ENCODE data around the gene PITPNM3. TPM values are rescaled to one million over a fixed set of nuclear protein-coding genes. Genes with fewer than 3 reads are reported as not detected.
A peak's percentile ranks its signal among the peaks of the same experiment; 100 is the strongest.

Gene PITPNM3
- total and polyA plus RNA-seq, 10 donors = 5.4 to 215 (median 125) TPM

GRCh38 chr17:6461792-6462524 is 94.4 kb downstream of the PITPNM3 start:
- WGBS, 5 donors = 66 to 75% (median 72%) methylated on average over 10 of the region's 10 CpGs

GRCh38 chr17:6461246-6461645 is 95.1 kb downstream of the PITPNM3 start:
- H3K36me3 ChIP-seq = peaks cover 0 to 79% (median 17%) of the 10 kb centered on the region in 6 donors
- peak; percentile 60 for DNase-seq
- peaks cover 3 to 81% (median 33%) of the 10 kb centered on the region in 6 donors for H3K4me1 ChIP-seq
- intact Hi-C loops (cut with DNase I; ENCODE audit: low total_unique reads) = no loop called here
- 76 to 96% (median 90%) methylated on average over 2 to 14 of the region's 14 CpGs for WGBS, 5 donors
- TF ChIP-seq POLR2AphosphoS5 (IDR thresholded peaks at IDR 0.05) = peak in 2 of 3 donors; percentile 42 to 60
- no peak for TF ChIP-seq CTCF (IDR thresholded peaks at IDR 0.05 in 8 of 11, conservative IDR thresholded peaks at IDR 0.05 in 3 of 11)
- H3K27ac ChIP-seq = peak overlapping the region in 4 of 8 donors; percentile 14 to 46 (median 35)
- H3K27me3 ChIP-seq (replicated peaks in 1 of 7) = no peaks in the 10 kb centered on the region
- no peaks in the 10 kb centered on the region for H3K9me3 ChIP-seq
- H3K4me3 ChIP-seq = no peak overlapping the region

More at GRCh38 chr17:6461792-6462524, 94.4 kb downstream of the PITPNM3 start:
- DNase-seq = peak; percentile 24
- no peaks in the 10 kb centered on the region for H3K27me3 ChIP-seq (replicated peaks in 1 of 7)
- peak overlapping the region in 5 of 8 donors; percentile 20 to 53 (median 40) for H3K27ac ChIP-seq
- H3K36me3 ChIP-seq = peaks cover 0 to 85% (median 17%) of the 10 kb centered on the region in 6 donors
- intact Hi-C loops (cut with DNase I; ENCODE audit: low total_unique reads) = no loop called here
- peaks cover 3 to 74% (median 27%) of the 10 kb centered on the region in 6 donors for H3K4me1 ChIP-seq
- H3K4me3 ChIP-seq = no peak overlapping the region
- no peak for TF ChIP-seq POLR2A (IDR thresholded peaks at IDR 0.05)
- no peak for TF ChIP-seq CTCF (IDR thresholded peaks at IDR 0.05 in 8 of 11, conservative IDR thresholded peaks at IDR 0.05 in 3 of 11)
- TF ChIP-seq POLR2AphosphoS5 (IDR thresholded peaks at IDR 0.05) = no peak
- no peaks in the 10 kb centered on the region for H3K9me3 ChIP-seq

DNA sequence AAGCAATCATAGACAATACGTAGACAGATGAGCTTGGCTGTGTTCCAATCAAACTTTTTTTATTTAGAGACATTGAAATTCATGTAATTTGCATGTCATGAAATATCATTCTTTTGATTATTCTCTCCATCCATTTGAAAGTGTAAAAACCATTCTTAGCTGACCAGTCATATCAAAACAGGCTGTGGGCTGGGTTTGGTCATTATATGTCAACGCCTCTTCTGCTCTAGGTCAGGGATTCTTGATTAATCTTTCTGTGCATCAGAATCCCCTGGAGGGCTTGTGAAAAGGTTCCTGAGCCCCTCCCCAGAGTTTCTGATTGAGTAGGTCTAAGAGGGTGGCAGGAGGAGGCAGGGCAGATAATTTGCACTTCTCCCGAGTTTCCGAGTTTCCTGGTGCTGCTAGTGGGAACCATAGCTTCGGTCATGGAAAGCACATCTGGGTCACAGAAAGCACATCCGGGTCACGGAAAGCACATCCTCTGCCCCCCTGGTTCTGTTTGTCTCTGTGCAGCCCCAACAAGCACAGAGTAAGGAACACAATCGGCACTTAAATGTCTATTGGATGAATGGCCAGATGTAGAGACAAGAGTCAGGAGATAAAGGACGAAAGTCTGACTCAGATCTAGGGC is 95.7 kb downstream of the PITPNM3 start:
- TF ChIP-seq CTCF (IDR thresholded peaks at IDR 0.05 in 8 of 11, conservative IDR thresholded peaks at IDR 0.05 in 3 of 11) = no peak
- TF ChIP-seq POLR2A (IDR thresholded peaks at IDR 0.05) = no peak
- no peak for TF ChIP-seq POLR2AphosphoS5 (IDR thresholded peaks at IDR 0.05)
- peak overlapping the region in 4 of 8 donors; percentile 14 to 46 (median 35) for H3K27ac ChIP-seq
- no peak overlapping the region for H3K4me3 ChIP-seq
- H3K27me3 ChIP-seq (replicated peaks in 1 of 7) = no peaks in the 10 kb centered on the region
- H3K9me3 ChIP-seq = no peaks in the 10 kb centered on the region
- DNase-seq = peak; percentile 19
- H3K4me1 ChIP-seq = peaks cover 3 to 87% (median 36%) of the 10 kb centered on the region in 6 donors
- WGBS, 5 donors = 58 to 75% (median 65%) methylated on average over 9 of the region's 9 CpGs
- intact Hi-C loops (cut with DNase I; ENCODE audit: low total_unique reads) = no loop called here
- peaks cover 0 to 73% (median 17%) of the 10 kb centered on the region in 6 donors for H3K36me3 ChIP-seq

GRCh38 chr17:6458460-6458950 is 97.8 kb downstream of the PITPNM3 start:
- peak in 1 of 3 donors; percentile 35 for TF ChIP-seq POLR2AphosphoS5 (IDR thresholded peaks at IDR 0.05)
- TF ChIP-seq POLR2A (IDR thresholded peaks at IDR 0.05) = no peak
- TF ChIP-seq CTCF (IDR thresholded peaks at IDR 0.05 in 8 of 11, conservative IDR thresholded peaks at IDR 0.05 in 3 of 11) = no peak
- Histone ChIP-seq H3K36me3 (peaks cover 0 to 52% (median 4%) of the 10 kb centered on the region in 6 donors), H3K4me3 (no peak overlapping the region), H3K27me3 (replicated peaks in 1 of 7) (peaks cover 0 to 15% (median 0%) of the 10 kb centered on the region in 7 donors), H3K9me3 (no peaks in the 10 kb centered on the region), H3K27ac (peak overlapping the region in 5 of 8 donors; percentile 8 to 88 (median 81)), H3K4me1 (peaks cover 12 to 97% (median 50%) of the 10 kb centered on the region in 6 donors)
- intact Hi-C loops (cut with DNase I; ENCODE audit: low total_unique reads) = no loop called here
- peak; percentile 68 for DNase-seq
- 74 to 87% (median 79%) methylated on average over 14 of the region's 14 CpGs for WGBS, 5 donors

All from spleen (tissue), 11 donors.